Aorta (tissue), 5 donors: ENCODE data around the gene PRKAG2. TPM values are rescaled to one million over a fixed set of nuclear protein-coding genes. Genes with fewer than 3 reads are reported as not detected.
"Not testable (repeated sequence)": the region's sequence is repeated elsewhere in the genome, so short reads cannot be mapped to it uniquely, and the experiment has no call there.

ENCODE experiments used
- ATAC-seq: fragments of 200-7000 bp; cut with Tn5 transposase; one replicate; pipeline ENCODE4 v1.9.1; 2022; ENCODE audit warnings: moderate library complexity; ENCODE audit not compliant: low FRiP score
- DNase-seq, 2 donors: peaks; one replicate each; pipeline ENCODE4 v3.0.0-alpha.2; 2020
- H3K27ac ChIP-seq, 2 donors: one replicate each; pipeline ENCODE4 v1.5.1; 2013; ENCODE audit warnings: low read length in 2 of 2, mild to moderate bottlenecking in 2 of 2, moderate library complexity in 2 of 2, control low read depth in 1 of 2, inconsistent platforms in 1 of 2, low read depth in 1 of 2
- H3K27me3 ChIP-seq, 2 donors: one replicate each; pipeline ENCODE4 v1.6.1; 2013; ENCODE audit warnings: control low read depth in 1 of 2, low read length in 1 of 2, mild to moderate bottlenecking in 1 of 2, moderate library complexity in 1 of 2; ENCODE audit not compliant: insufficient read depth in 2 of 2, control insufficient read depth in 1 of 2
- H3K36me3 ChIP-seq, 2 donors: one replicate each; pipeline ENCODE4 v1.6.1; 2013; ENCODE audit warnings: control low read depth in 1 of 2, low read length in 1 of 2, mild to moderate bottlenecking in 1 of 2; ENCODE audit not compliant: insufficient read depth in 2 of 2, control insufficient read depth in 1 of 2
- H3K4me1 ChIP-seq, 2 donors: one replicate each; pipeline ENCODE4 v1.6.1; 2013; ENCODE audit warnings: low read length in 2 of 2, control low read depth in 1 of 2, mild to moderate bottlenecking in 1 of 2, moderate library complexity in 1 of 2; ENCODE audit not compliant: insufficient read depth in 2 of 2, control insufficient read depth in 1 of 2
- H3K4me3 ChIP-seq, 2 donors: one replicate each; pipeline ENCODE4 v1.5.1; 2013; ENCODE audit warnings: low read length in 2 of 2, control low read depth in 1 of 2, mild to moderate bottlenecking in 1 of 2
- H3K9me3 ChIP-seq: one replicate; pipeline ENCODE4 v1.6.1; 2013; ENCODE audit warnings: mild to moderate bottlenecking, low read length; ENCODE audit not compliant: control insufficient read depth
- WGBS, 2 donors: extraction: QIAGEN DNeasy Blood & Tissue Kit; methylation state at CpG; one replicate each; pipeline ENCODE4 v1.1.7; 2013; 5-methylcytosine and 5-hydroxymethylcytosine counted together
- intact Hi-C, 2 donors: fragments of 100-400 bp; cut with DNase I; formaldehyde crosslinking; loops; one replicate each; pipeline versions ENCODE4 v1.14.2 to v1.15.0; 2022
- polyA plus RNA-seq, 2 donors: library from polyadenylated mRNA; stranded (reverse); fragments of 200-250 nt; gene quantifications; one replicate each; pipeline ENCODE4 v1.2.3, GENCODE V29; 2013
- total RNA-seq, 2 donors: library from RNA; stranded (reverse); fragmentation: NEBNext Ultra II Directional; extraction: Animal tissue kit (Norgen Biotek cat#: 25700); gene quantifications; one replicate each; pipeline ENCODE4 v1.2.1, GENCODE V29; 2021
- donor health status: healthy with polysubstance abuse.
- donor health status: Bipolar disorder and iron deficiency.
- donor health status: DM: no; HTN: no; CAD: no.
- donor health status: DM: no; HTN: no; CAD: no.
- donor health status: DM: yes; HTN: yes; CAD: no.

PRKAG2 gene
- total and polyA plus RNA-seq, 4 donors, result 34.0 to 69.9 (median 52.6) TPM

- not testable (repeated sequence) for H3K4me3 ChIP-seq
Measured at GRCh38 chr7:151797667-151798307, 79.1 kb downstream of the PRKAG2 start.

DNA sequence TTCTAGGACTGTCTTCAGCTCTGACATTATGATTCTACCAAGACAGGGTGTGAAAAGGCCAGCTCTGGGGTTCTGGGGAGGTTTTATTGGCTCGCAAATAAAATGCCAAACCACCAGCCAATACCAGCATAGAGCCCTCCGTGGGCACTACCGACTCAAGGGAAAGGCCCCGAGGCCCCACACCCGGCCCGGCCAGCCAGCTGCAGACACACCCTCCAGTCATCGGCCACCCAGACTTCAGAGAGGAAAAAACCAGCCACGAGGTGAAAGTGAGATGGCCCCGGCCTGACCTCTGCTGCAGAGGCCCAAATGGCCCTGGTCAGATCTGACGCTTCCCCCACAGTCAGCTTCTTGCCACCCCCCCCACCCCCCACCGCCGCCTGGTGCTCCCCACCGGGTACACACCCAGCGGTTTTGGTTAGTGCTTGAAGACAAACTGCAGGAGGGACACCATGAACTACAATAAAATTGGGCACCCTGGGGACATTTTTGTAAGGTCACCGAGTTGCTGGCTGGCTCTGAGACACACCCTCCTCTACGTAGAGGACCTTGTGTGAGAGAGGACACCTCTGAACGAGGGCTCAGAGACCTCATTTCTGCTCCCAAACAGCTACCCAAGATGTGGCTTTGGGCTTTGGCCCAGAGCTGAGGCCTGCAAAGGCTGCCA, 79.9 kb downstream of the PRKAG2 start:
- WGBS, 2 donors, result 76 to 77% methylated on average over 17 of the region's 17 CpGs
- no peaks in the 10 kb centered on the region for H3K27me3 ChIP-seq
- no peak overlapping the region for H3K27ac ChIP-seq
- ATAC-seq, result no peak
- no peaks in the 10 kb centered on the region for H3K4me1 ChIP-seq
- intact Hi-C loops, result no loop called here
- no peaks in the 10 kb centered on the region for H3K36me3 ChIP-seq
- peak; percentile 62 to 70 for DNase-seq
- no peaks in the 10 kb centered on the region for H3K9me3 ChIP-seq
- no peak overlapping the region for H3K4me3 ChIP-seq

More at GRCh38 chr7:151797667-151798307, 79.1 kb downstream of the PRKAG2 start:
- 88 to 89% methylated on average over 11 of the region's 11 CpGs for WGBS, 2 donors
- H3K27me3 ChIP-seq, H3K9me3 ChIP-seq, H3K36me3 ChIP-seq, H3K27ac ChIP-seq, H3K4me1 ChIP-seq, intact Hi-C loops: not testable (repeated sequence)
- peak; percentile 74 to 77 for DNase-seq
- ATAC-seq, result peak; percentile 57

DNA sequence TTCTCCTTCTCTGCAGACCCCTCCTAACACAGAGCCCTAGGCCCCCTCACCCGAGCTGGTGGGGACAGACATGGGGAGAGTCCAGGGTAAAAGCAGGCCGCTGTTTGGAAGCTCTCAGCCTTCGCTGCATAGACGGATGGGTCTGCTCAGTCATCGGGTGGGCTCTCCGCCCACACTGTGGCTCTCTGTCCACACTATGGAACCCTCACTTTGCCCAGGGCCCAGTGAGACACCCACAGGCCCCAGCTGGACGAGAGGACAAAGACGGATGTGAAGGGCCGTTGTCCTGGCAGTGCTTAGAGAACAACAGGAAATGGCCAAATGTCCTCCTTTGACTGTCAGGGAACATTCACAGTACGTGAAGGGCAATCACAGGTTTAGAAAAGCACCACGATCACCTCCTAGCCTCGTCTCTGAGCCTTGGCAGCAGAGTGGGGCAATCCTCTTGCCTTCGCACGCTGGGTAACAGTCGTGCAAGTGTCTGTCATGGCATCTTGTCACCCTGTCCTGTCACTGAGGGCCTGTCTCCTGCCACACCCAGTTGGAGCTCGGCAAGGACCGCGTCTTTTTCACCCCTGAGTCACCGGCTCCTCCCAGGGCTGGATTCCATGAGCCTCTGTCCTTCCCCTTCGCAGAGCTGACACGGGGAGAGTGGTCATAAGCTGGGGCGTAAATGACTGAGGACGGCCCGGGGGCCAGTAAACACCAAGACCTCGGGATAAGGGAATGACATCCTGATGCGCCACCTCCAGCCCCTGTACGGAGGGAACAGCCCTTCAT, 80.6 kb downstream of the PRKAG2 start:
- peak; percentile 26 for ATAC-seq
- WGBS, 2 donors, result 90 to 93% methylated on average over 27 of the region's 27 CpGs
- no peak overlapping the region for H3K4me3 ChIP-seq
- peak; percentile 72 to 79 for DNase-seq
- H3K4me1 ChIP-seq, result no peaks in the 10 kb centered on the region
- no peaks in the 10 kb centered on the region for H3K9me3 ChIP-seq
- H3K36me3 ChIP-seq, result no peaks in the 10 kb centered on the region
- no peaks in the 10 kb centered on the region for H3K27me3 ChIP-seq
- no peak overlapping the region for H3K27ac ChIP-seq
- intact Hi-C loops, result no loop called here

DNA sequence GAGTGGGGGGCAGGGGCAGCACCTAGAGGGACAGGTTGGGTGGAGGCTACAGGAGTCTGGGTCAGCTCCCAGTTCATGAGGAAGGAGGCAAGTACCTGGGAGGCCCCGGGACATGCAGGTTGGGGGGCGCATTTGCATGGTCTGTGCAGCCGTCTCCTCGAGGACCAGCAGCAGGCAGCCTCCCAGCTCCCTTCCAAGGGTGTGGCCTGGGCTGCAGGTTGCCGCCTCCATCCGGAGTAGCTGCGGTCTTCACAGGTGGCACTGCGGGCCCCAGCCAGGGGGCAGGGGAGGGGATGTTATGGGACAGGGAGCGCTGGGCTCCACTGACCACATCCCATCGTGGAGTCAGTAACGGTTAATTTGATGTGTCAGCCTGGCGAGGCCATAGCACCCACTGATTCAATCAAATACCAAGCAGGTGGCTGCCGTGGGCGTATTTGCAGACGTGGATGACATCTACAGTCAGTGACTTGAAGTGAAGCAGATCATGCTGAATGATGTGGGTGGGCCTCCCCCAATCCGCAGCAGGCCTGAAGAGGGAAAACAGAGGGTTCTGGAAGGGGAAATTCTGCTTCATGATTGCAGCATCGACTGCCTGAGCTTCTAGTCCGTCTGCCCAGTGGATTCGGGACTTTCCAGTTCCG, 81.6 kb downstream of the PRKAG2 start:
- Histone ChIP-seq H3K27ac (no peak overlapping the region), H3K36me3 (no peaks in the 10 kb centered on the region), H3K9me3 (no peaks in the 10 kb centered on the region), H3K4me3 (no peak overlapping the region), H3K4me1 (no peaks in the 10 kb centered on the region), H3K27me3 (no peaks in the 10 kb centered on the region)
- ATAC-seq, result no peak
- peak; percentile 52 to 72 for DNase-seq
- WGBS, 2 donors, result 93% methylated on average over 20 of the region's 20 CpGs
- intact Hi-C loops, result no loop called here

GRCh38 chr7:151794508-151795167, 82.3 kb downstream of the PRKAG2 start:
- Histone ChIP-seq H3K9me3 (no peaks in the 10 kb centered on the region), H3K4me1 (no peaks in the 10 kb centered on the region), H3K36me3 (no peaks in the 10 kb centered on the region), H3K27me3 (no peaks in the 10 kb centered on the region), H3K27ac (no peak overlapping the region), H3K4me3 (no peak overlapping the region)
- 96 to 97% methylated on average over 16 of the region's 16 CpGs for WGBS, 2 donors
- no peak for ATAC-seq
- intact Hi-C loops, result no loop called here
- peak; percentile 40 to 74 for DNase-seq

GRCh38 chr7:151793991-151794507, 82.9 kb downstream of the PRKAG2 start:
- no peaks in the 10 kb centered on the region for H3K27me3 ChIP-seq
- no peak overlapping the region for H3K27ac ChIP-seq
- H3K9me3 ChIP-seq, result no peaks in the 10 kb centered on the region
- H3K4me3 ChIP-seq, result no peak overlapping the region
- ATAC-seq (no peak), DNase-seq (peak; percentile 61 to 66)
- no peaks in the 10 kb centered on the region for H3K36me3 ChIP-seq
- no peaks in the 10 kb centered on the region for H3K4me1 ChIP-seq
- WGBS, 2 donors, result 92 to 93% methylated on average over 18 of the region's 18 CpGs
- intact Hi-C loops, result no loop called here

- Histone ChIP-seq H3K4me1 (no peaks in the 10 kb centered on the region), H3K9me3 (no peaks in the 10 kb centered on the region), H3K36me3 (no peaks in the 10 kb centered on the region), H3K27me3 (no peaks in the 10 kb centered on the region), H3K27ac (no peak overlapping the region), H3K4me3 (no peak overlapping the region)
- peak; percentile 71 to 87 for DNase-seq
- ATAC-seq, result peak; percentile 70
- WGBS, 2 donors, result 80 to 81% methylated on average over 14 of the region's 14 CpGs
- intact Hi-C loops, result no loop called here
Measured at GRCh38 chr7:151793531-151793951, 83.4 kb downstream of the PRKAG2 start.

DNA sequence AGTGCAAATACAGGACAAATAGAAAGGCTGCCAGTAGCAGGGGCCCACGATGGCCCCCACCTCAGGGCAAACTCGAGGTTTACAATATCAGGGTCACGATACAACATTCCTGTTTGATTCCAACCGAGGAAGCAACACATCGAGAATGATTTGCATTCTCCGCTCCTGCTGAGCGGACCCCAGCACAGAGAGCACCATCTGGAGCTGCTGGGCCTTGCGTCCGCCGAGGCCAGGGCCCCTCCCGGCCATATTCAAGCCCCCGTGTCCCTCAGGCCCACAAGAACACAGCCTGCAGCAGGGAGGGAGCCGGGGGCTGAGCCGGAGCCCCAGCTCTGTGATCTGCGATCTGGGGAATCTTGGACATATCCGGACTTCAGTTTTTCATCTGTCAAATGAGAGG, 84.3 kb downstream of the PRKAG2 start:
- no peak overlapping the region for H3K27ac ChIP-seq
- DNase-seq (peak; percentile 24 to 52), ATAC-seq (no peak)
- no peaks in the 10 kb centered on the region for H3K27me3 ChIP-seq
- intact Hi-C loops, result no loop called here
- no peaks in the 10 kb centered on the region for H3K4me1 ChIP-seq
- no peaks in the 10 kb centered on the region for H3K36me3 ChIP-seq
- 83 to 85% methylated on average over 16 of the region's 16 CpGs for whole genome bisulfite sequencing, 2 donors
- H3K9me3 ChIP-seq, result no peaks in the 10 kb centered on the region
- no peak overlapping the region for H3K4me3 ChIP-seq
